HL-60 (cell line): ENCODE measurements around the gene ADH1B.

Experiments
- DNase-seq, 2 experiments: peaks; one replicate each; pipeline ENCODE4 v3.0.0-alpha.2; 2010 to 2020; ENCODE audit warnings: low read depth in 1 of 2, low spot score in 1 of 2
- H3K27ac ChIP-seq: fragments of 250-450 bp; sonication (Bioruptor Pico); replicated peaks from 2 replicates; pipeline ENCODE4 v1.5.1; 2020; ENCODE audit warnings: mild to moderate bottlenecking, moderate library complexity
- H3K27me3 ChIP-seq: fragments of 250-450 bp; sonication (Bioruptor Pico); 2 replicates; pipeline ENCODE4 v1.5.1; 2021; ENCODE audit warnings: mild to moderate bottlenecking, moderate library complexity; ENCODE audit not compliant: insufficient read depth, poor library complexity, severe bottlenecking
- H3K4me3 ChIP-seq: replicated peaks from 2 replicates; pipeline ENCODE4 v1.5.1; 2011; ENCODE audit warnings: mild to moderate bottlenecking, control low read depth, low read length; ENCODE audit not compliant: insufficient read depth
- GABPA ChIP-seq: IDR thresholded peaks from 2 replicates; pipeline ENCODE4 v1.6.1; 2012; ENCODE audit warnings: low read depth
- POLR2AphosphoS5 ChIP-seq: IDR thresholded peaks from 2 replicates; pipeline ENCODE4 v1.6.1; 2012; ENCODE audit warnings: low read depth
- REST ChIP-seq: IDR thresholded peaks from 2 replicates; pipeline ENCODE4 v1.6.1; 2012; ENCODE audit warnings: low read depth; ENCODE audit not compliant: insufficient replicate concordance
- SPI1 ChIP-seq: IDR thresholded peaks from 2 replicates; pipeline ENCODE4 v1.6.1; 2012; ENCODE audit warnings: low read depth, mild to moderate bottlenecking, borderline replicate concordance
- TF ChIP-seq, protein P1 (sequence below): IDR thresholded peaks from one replicate; pipeline ENCODE4 v1.5.1; 2011; ENCODE audit warnings: low read length, control low read depth, inconsistent platforms; ENCODE audit not compliant: insufficient read depth

The ADH1B gene

DNA sequence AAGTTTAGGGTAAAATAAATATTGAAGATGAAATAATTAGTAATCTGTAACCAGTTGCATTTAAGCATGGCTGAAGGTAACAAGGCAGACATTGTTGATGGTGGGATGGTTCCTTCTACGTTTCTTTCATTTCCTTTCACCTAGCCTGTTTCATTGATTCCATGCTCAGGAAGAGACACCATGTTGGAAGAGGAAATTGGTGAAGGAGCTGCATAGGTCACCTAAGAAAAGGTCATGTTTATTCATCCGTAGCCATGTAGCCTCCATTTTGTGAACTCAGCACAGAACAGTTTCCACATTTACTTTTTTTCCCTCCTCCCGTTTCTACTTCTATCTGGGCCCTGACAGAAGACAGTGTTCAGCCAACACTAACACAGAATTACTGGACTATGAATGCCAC lies 3.8 kb downstream of the ADH1B start:
- TF ChIP-seq REST, result no peak
- TF ChIP-seq SPI1, result no peak
- TF ChIP-seq, protein P1, sequence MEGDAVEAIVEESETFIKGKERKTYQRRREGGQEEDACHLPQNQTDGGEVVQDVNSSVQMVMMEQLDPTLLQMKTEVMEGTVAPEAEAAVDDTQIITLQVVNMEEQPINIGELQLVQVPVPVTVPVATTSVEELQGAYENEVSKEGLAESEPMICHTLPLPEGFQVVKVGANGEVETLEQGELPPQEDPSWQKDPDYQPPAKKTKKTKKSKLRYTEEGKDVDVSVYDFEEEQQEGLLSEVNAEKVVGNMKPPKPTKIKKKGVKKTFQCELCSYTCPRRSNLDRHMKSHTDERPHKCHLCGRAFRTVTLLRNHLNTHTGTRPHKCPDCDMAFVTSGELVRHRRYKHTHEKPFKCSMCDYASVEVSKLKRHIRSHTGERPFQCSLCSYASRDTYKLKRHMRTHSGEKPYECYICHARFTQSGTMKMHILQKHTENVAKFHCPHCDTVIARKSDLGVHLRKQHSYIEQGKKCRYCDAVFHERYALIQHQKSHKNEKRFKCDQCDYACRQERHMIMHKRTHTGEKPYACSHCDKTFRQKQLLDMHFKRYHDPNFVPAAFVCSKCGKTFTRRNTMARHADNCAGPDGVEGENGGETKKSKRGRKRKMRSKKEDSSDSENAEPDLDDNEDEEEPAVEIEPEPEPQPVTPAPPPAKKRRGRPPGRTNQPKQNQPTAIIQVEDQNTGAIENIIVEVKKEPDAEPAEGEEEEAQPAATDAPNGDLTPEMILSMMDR, result no peak
- no peak for TF ChIP-seq GABPA
- no peak for TF ChIP-seq POLR2AphosphoS5
- H3K27ac ChIP-seq, result no peak overlapping the region
- DNase-seq, result no peak
- H3K4me3 ChIP-seq, result no peak overlapping the region
- H3K27me3 ChIP-seq, result no peaks in the 10 kb centered on the region

GRCh38 chr4:99315839-99316238 lies 5.4 kb downstream of the ADH1B start:
- TF ChIP-seq POLR2AphosphoS5, result no peak
- TF ChIP-seq SPI1, result no peak
- TF ChIP-seq REST, result no peak
- TF ChIP-seq GABPA, result no peak
- Histone ChIP-seq H3K27ac (no peak overlapping the region), H3K4me3 (no peak overlapping the region), H3K27me3 (no peaks in the 10 kb centered on the region)
- DNase-seq, result no peak

- TF ChIP-seq POLR2AphosphoS5 (no peak), REST (no peak), GABPA (no peak), SPI1 (no peak)
- TF ChIP-seq, protein P1, result no peak
- no peak overlapping the region for H3K27ac ChIP-seq
- DNase-seq, result no peak
- H3K4me3 ChIP-seq, result no peak overlapping the region
- no peaks in the 10 kb centered on the region for H3K27me3 ChIP-seq
Measured at GRCh38 chr4:99314211-99314610, 7.0 kb downstream of the ADH1B start.

DNA sequence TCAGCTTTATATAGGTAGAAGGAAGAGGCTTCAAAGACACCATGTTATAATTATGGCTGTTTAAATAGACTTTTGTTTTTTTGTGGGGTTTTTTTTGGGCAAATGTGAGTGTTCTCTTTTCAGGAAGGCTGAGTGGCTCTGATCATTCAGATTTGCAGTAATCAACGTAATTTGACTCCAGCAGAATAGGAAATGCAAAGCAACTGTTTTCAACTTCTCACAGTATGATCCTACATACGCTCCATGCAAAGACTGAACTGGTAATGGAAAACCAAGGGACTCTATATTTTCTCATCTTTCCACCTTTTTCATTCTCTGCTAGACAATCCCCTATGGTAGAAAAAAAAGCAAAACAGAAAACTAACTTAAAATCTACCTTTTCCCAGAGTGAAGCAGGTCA lies 10.8 kb downstream of the ADH1B start:
- H3K4me3 ChIP-seq, result no peak overlapping the region
- no peak overlapping the region for H3K27ac ChIP-seq
- no peak for DNase-seq
- no peaks in the 10 kb centered on the region for H3K27me3 ChIP-seq
- TF ChIP-seq POLR2AphosphoS5 (no peak), SPI1 (no peak), REST (no peak), GABPA (no peak)
- TF ChIP-seq, protein P1, result no peak
